Skeletal muscle cell (primary cell): ENCODE measurements around the gene PGRMC2.
"Not testable (repeated sequence)": the region's sequence is repeated elsewhere in the genome, so short reads cannot be mapped to it uniquely, and the experiment has no call there.

ENCODE experiments used
- DNase-seq: peaks from one replicate; pipeline ENCODE4 v3.0.0-alpha.2; 2010; ENCODE audit warnings: low read depth
- H3K4me3 ChIP-seq: 2 replicates; pipeline ENCODE4 v1.5.1; 2011; ENCODE audit warnings: low read depth, mild to moderate bottlenecking, control low read depth, low read length, moderate library complexity

PGRMC2 gene

DNA sequence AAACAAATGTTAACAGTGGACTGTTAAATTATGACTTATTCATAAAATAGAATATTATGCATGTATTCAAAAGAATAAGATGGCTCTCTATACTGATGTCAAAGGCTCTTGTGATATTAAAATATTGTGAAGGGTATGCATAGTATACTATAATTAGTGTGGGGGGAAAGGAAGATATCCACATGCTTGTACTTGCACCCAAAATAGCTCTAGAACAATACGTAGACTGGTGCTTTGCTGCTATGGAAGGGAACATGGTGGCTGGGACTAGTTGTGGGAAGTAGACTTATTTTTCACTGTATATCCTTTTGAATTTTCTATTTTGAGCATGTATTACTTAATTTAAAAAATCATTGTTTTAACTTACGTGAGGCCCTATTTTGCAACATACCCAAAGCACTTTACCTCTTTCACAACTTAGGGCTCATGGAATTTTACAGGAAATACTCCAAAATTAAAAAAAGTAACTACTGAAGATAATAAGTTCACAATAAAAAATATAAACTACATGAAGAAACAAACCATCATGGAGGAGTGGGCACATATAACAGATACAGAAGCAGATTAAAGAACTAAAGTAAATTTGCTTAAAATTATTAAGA is 7.9 kb downstream of the PGRMC2 start:
- DNase-seq, result no peak
- no peak overlapping the region for H3K4me3 ChIP-seq

DNA sequence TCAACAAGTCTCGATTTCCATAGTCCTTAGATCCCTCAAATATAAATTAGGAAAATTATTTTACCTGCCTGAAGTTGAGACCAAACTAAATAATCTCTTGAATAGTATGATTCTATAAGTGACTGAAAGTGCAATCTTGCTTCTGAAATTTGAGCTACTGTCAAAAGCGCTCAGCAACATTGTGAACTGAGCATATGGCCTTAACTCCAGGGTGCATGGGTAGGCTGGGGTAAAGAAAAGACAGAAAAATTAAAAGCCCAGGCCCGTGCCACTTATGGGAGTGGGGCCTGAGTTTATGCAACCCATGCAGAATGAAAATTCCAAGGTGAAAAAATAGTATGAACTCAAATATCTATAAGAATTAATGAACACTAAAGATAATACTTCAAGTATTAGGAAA is 9.8 kb downstream of the PGRMC2 start:
- no peak for DNase-seq
- H3K4me3 ChIP-seq, result no peak overlapping the region

- no peak for DNase-seq
- H3K4me3 ChIP-seq, result no peak overlapping the region
These were observed 12.3 kb downstream of the PGRMC2 start for GRCh38 chr4:128275346-128275745.

DNA sequence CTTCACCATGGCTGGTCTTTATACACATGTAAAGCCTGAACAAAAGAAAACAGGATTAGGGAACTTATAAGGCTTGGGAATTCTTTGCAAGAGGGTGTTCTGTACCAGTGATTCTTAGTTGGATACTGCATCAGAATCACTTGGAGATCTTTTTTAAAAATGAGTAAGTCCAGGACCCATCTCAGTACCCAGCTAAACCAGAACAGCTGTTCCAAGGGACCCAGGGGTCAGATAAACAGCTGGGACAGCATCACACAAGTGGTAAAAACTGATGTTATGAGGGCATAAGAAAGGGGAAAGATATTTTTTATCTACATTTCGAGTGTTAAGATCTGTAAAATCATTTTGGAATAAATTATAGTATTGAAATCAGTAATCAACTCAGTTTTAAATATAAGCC is 16.1 kb downstream of the PGRMC2 start:
- DNase-seq, result no peak

DNA sequence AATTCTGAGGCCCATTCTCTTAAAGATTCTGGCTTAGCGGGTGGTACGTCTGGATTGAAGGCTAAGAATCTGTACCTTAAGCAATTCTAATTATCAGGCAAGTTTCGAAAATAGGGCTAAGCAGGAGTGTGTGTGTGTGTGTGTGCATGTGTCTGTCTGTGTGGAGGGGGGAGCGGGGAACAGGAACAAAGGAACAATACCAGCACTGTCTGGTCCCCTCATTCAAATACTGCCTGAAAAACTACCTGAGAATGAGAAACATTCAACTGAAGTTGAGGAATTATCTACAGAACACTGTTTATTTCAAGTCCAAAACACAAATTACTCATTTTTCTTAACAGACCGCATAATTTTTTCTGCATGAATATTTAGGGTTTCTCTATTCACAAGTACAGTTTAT is 18.6 kb downstream of the PGRMC2 start:
- H3K4me3 ChIP-seq, result no peak overlapping the region
- no peak for DNase-seq

More for the DNA sequence above, 16.1 kb downstream of the PGRMC2 start:
- no peak overlapping the region for H3K4me3 ChIP-seq

DNA sequence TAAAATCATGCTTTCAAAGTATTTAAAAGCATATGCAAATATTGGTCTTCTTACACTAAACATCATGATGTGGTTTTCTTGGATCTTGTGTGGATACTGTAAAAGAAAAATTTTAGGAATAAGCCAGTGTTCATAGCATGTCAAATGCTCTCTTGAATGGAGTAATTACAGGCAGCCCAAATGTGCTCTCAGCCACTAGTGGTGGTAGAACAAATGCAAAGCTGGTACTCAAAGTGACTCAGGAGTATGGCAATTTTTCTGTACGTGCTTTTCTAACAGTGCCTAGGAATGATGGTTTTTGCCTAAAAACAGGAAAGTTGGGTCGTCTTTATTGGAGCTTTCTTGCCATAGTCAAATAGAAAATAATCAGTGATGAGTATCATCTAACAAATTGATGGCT is 19.9 kb downstream of the PGRMC2 start:
- no peak overlapping the region for H3K4me3 ChIP-seq
- DNase-seq, result no peak

- not testable (repeated sequence) for DNase-seq, H3K4me3 ChIP-seq
These were observed 20.4 kb downstream of the PGRMC2 start for GRCh38 chr4:128267171-128267570.

DNA sequence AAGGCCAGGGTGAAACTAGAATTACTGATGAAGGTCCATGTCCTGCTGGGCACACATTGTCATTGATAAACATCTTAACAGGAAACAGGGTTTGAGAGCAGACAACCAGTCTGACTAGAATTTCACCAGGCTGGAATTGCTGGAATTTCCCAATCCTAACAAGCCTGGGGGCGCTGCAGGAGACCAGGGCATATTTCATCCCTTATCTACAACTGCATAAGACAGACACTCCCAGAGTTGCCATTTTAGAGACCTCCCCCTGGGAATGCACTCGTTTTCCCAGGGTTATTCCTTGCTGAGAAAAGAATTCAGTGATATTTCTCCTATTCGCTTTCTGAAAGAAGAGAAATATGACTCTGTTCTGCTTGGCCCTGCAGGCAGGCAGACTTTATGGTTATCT is 22.1 kb downstream of the PGRMC2 start:
- not testable (repeated sequence) for H3K4me3 ChIP-seq, DNase-seq

GRCh38 chr4:128259889-128260288 is 27.7 kb downstream of the PGRMC2 start:
- not testable (repeated sequence) for H3K4me3 ChIP-seq, DNase-seq

GRCh38 chr4:128258166-128258565 is 29.4 kb downstream of the PGRMC2 start:
- DNase-seq, H3K4me3 ChIP-seq: not testable (repeated sequence)

- no peak for DNase-seq
These were observed 31.1 kb downstream of the PGRMC2 start for GRCh38 chr4:128256539-128256938.

GRCh38 chr4:128255906-128256305 is 31.7 kb downstream of the PGRMC2 start:
- no peak for DNase-seq
- no peak overlapping the region for H3K4me3 ChIP-seq

More at GRCh38 chr4:128256539-128256938, 31.1 kb downstream of the PGRMC2 start:
- H3K4me3 ChIP-seq, result no peak overlapping the region

- H3K4me3 ChIP-seq, result no peak overlapping the region
- no peak for DNase-seq
These were observed 37.6 kb downstream of the PGRMC2 start for GRCh38 chr4:128249787-128250668.

GRCh38 chr4:128247906-128248305 is 39.7 kb downstream of the PGRMC2 start:
- DNase-seq, result no peak
- H3K4me3 ChIP-seq, result no peak overlapping the region

DNA sequence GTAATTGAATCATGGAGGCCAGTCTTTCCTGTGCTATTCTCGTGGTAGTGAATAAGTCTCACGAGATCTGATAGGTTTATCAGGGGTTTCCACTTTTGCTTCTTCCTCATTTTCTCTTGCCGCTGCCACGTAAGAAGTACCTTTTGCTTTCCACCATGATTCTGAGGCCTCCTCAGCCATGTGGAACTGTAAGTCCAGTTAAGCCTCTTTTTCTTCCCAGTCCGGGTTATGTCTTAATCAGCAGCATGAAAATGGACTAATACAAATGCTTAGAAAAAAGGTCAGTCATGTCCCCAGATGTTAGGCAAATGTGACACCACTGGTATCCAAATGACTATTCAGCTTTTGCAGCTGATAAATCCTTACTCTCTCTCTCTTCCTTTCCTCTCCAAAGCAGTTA is 42.2 kb downstream of the PGRMC2 start:
- not testable (repeated sequence) for H3K4me3 ChIP-seq, DNase-seq

- H3K4me3 ChIP-seq, result no peak overlapping the region
- DNase-seq, result no peak
These were observed 43.2 kb downstream of the PGRMC2 start for GRCh38 chr4:128244379-128244778.

DNA sequence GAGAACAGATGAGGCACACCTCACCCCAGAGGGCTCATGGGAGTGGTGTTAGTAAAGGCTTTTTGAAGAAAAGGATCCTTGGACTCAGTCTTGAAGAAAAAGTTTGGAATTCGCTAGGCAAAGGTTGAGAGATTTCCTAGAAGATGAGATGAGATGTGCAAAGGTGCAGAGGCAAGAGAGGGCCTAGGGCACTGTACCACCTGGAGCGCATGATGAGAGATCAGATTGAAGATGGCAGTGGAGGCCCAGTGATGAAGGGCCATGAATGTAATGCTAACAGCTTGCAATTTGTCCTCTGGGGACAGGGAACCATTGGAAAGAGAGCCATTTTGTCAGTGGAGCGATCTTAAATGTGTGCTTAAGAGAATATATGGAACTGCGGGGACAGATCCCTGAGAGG is 45.0 kb downstream of the PGRMC2 start:
- DNase-seq, result no peak
- H3K4me3 ChIP-seq, result no peak overlapping the region

GRCh38 chr4:128241981-128242380 is 45.6 kb downstream of the PGRMC2 start:
- H3K4me3 ChIP-seq, result no peak overlapping the region
- no peak for DNase-seq

GRCh38 chr4:128241425-128241913 is 46.1 kb downstream of the PGRMC2 start:
- peak; percentile 99 for DNase-seq
- H3K4me3 ChIP-seq, result no peak overlapping the region

GRCh38 chr4:128241019-128241418 is 46.6 kb downstream of the PGRMC2 start:
- H3K4me3 ChIP-seq, result no peak overlapping the region
- DNase-seq, result no peak

DNA sequence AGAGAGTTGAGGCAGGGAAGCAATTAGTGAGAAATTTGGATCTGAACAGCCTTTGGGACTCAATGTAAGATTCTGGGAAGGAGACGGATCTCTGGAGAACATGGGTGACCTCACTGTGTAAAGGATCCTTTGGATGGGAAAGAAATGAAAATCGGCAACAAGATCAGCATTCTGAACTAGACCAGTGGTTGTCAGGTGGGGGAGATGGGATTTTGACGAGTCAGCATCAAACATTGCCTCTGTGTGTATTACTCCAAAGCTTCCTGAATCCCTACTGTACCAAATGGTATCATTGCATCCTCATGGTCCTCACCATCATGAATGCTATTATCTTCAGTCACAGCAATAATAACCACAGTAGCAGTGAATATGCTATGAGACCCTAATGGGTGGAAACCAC is 52.8 kb downstream of the PGRMC2 start:
- no peak for DNase-seq
- no peak overlapping the region for H3K4me3 ChIP-seq
